ENCODE data around the gene WWP2. TPM values are rescaled to one million over a fixed set of nuclear protein-coding genes. Genes with fewer than 3 reads are reported as not detected.
A peak's percentile ranks its signal among the peaks of the same experiment; 100 is the strongest.

WWP2 gene
- total RNA-seq, 1 donor from 2014 or later: 38.8 TPM

- peak; percentile 11 for DNase-seq (ENCODE audit: extremely low spot score, unreplicated experiment)
- no peaks in the 10 kb centered on the region for H3K9me3 Mint-ChIP-seq
- no peaks in the 10 kb centered on the region for H3K27me3 Mint-ChIP-seq
- H3K4me3 Mint-ChIP-seq: no peak overlapping the region
- H3K36me3 Mint-ChIP-seq: peaks cover 7% of the 10 kb centered on the region
- TF ChIP-seq CTCF (conservative IDR thresholded peaks at IDR 0.05): no peak
- H3K27ac Mint-ChIP-seq: peak overlapping the region; percentile 46
- peaks cover 16% of the 10 kb centered on the region for H3K4me1 Mint-ChIP-seq (ENCODE audit: unreplicated experiment)
These were observed 40.6 kb upstream of the WWP2 start for GRCh38 chr16:69721441-69721957.

- H3K4me1 Mint-ChIP-seq (ENCODE audit: unreplicated experiment): peaks cover 23% of the 10 kb centered on the region
- H3K27ac Mint-ChIP-seq: peak overlapping the region; percentile 99
- peak overlapping the region; percentile 95 for H3K4me3 Mint-ChIP-seq
- no peaks in the 10 kb centered on the region for H3K9me3 Mint-ChIP-seq
- no peak for TF ChIP-seq CTCF (conservative IDR thresholded peaks at IDR 0.05)
- no peak for DNase-seq (ENCODE audit: extremely low spot score, unreplicated experiment)
- peaks cover 4% of the 10 kb centered on the region for H3K36me3 Mint-ChIP-seq
- no peaks in the 10 kb centered on the region for H3K27me3 Mint-ChIP-seq
These were observed 37.7 kb upstream of the WWP2 start for GRCh38 chr16:69724414-69724873.

GRCh38 chr16:69724981-69725479, 37.1 kb upstream of the WWP2 start:
- TF ChIP-seq CTCF (conservative IDR thresholded peaks at IDR 0.05): no peak
- no peaks in the 10 kb centered on the region for H3K27me3 Mint-ChIP-seq
- no peaks in the 10 kb centered on the region for H3K9me3 Mint-ChIP-seq
- peaks cover 4% of the 10 kb centered on the region for H3K36me3 Mint-ChIP-seq
- peak overlapping the region; percentile 95 for H3K4me3 Mint-ChIP-seq
- peaks cover 23% of the 10 kb centered on the region for H3K4me1 Mint-ChIP-seq (ENCODE audit: unreplicated experiment)
- DNase-seq (ENCODE audit: extremely low spot score, unreplicated experiment): no peak
- H3K27ac Mint-ChIP-seq: peak overlapping the region; percentile 99

- peaks cover 4% of the 10 kb centered on the region for H3K36me3 Mint-ChIP-seq
- TF ChIP-seq CTCF (conservative IDR thresholded peaks at IDR 0.05): no peak
- no peaks in the 10 kb centered on the region for H3K27me3 Mint-ChIP-seq
- H3K4me3 Mint-ChIP-seq: peak overlapping the region; percentile 95
- peaks cover 23% of the 10 kb centered on the region for H3K4me1 Mint-ChIP-seq (ENCODE audit: unreplicated experiment)
- no peaks in the 10 kb centered on the region for H3K9me3 Mint-ChIP-seq
- DNase-seq (ENCODE audit: extremely low spot score, unreplicated experiment): no peak
- H3K27ac Mint-ChIP-seq: peak overlapping the region; percentile 99
These were observed 36.4 kb upstream of the WWP2 start for GRCh38 chr16:69725480-69726312.

- H3K27ac Mint-ChIP-seq: peak within 1 kb of the TSS; percentile 99
- TF ChIP-seq CTCF (conservative IDR thresholded peaks at IDR 0.05): no peak
- H3K9me3 Mint-ChIP-seq: no peaks in the 10 kb centered on the region
- DNase-seq (ENCODE audit: extremely low spot score, unreplicated experiment): peak; percentile 95
- no peaks in the 10 kb centered on the region for H3K36me3 Mint-ChIP-seq
- H3K4me1 Mint-ChIP-seq (ENCODE audit: unreplicated experiment): peaks cover 23% of the 10 kb centered on the region
- no peaks in the 10 kb centered on the region for H3K27me3 Mint-ChIP-seq
- H3K4me3 Mint-ChIP-seq: peak within 1 kb of the TSS; percentile 95
These were observed 35.6 kb upstream of the WWP2 start, which contains the start of gene NQO1 for GRCh38 chr16:69726313-69727060. NQO1 (minus strand) TSS chr16:69726560; CDS start chr16:69726439, 121 bp downstream.
